ENCODE measurements around the gene FPR1.
"Not testable (repeated sequence)": the region's sequence is repeated elsewhere in the genome, so short reads cannot be mapped to it uniquely, and the experiment has no call there.

FPR1 gene

DNA sequence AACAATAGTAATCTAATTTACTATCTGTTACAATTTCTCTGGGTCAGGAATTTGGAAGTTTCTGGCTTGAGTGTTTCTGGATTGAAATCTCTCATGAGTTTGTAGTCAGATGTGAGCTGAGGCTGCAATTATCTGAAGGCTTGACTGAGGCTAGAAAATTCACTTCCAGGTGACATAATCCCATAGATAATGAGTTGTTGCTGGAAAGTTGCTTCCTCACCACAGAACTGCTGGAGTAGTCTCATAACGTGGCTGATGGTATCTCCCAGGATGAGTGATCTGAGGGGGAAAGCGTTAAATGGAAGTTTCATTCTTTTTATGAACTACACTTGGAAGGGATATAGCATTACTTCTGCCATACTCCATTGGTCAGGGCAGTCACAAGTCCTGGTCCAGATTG, 28.0 kb upstream of the FPR1 start:
- no peak for DNase-seq

DNA sequence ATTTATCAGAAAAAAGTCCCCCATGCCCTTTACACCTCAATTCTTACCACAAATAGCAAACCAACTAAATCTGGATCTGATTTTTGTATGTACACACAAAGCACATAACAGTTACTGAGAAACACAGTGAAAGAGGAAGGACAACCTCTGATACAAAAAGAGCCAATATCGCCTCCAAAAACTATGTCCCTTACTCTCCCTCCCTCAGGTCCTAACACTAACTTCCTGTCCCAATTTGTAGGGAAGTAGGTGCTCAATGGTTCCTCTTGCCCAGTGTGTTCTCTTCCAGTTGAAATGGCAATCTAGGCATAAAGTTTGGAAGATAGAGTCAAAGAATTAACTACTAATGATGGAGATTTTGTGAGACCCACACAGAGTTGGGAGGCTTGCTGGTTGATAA, 27.5 kb upstream of the FPR1 start:
- DNase-seq, result no peak

DNA sequence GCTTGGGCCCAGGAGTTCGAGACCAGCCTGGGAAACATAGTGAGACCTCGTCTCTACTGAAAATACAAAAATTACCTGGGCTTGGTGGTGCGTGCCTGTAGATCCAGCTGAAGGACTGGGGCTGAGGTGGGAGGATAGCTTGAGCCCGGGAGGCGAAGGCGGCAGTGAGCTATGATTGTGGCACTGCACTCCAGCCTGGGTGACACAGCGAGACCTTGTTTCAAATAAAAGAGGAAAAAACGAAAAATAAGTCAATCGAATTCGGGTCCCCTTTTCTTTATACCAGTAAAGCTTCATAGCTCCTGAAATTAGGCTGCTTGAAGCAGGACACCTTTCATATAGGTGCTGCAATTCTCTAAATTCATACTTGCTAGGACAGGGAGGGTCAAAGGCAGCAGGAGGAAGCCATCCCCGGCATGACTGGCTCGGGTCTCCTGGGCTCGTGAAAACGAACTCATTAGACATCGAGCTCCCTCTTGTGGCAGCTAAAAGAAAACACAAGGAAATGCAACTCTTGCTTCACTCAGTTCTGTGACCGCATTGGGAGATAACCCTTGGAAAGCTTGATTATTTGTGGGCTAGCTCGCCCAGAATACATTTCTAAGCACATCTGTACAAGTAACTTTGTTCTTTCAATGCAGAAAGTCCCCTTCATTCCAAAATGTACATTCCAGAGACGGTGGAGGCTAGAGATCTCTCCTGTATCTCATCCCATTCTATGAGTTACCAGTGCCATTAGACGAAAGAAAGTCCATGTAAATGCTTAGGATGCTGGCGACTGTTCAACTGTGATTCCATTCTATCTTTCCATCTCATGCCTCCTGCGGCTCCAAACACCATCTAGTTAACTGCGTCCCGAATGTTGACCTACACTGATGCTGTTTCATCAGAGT, 26.1 kb upstream of the FPR1 start:
- peak in 47 of 56 donors; percentile 3 to 71 (median 34) for DNase-seq

DNA sequence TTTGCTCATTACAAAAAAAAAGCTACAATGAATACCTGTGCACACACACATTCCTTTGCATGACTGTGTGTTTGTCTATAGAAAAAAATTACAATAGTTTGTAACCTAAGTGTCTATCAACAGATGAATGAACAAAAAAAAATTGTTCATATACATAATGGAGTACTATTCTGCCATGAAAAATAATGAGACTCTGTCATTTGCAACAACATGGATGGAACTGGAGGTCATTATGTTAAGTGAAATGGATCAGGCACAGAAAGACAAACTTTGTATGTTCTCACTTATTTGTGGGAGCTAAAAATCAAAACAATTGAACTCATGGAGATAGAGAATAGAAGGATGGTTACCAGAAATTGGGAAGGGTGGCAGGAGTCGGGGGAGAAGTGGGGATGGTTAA, 24.9 kb upstream of the FPR1 start:
- DNase-seq, result not testable (repeated sequence)

DNA sequence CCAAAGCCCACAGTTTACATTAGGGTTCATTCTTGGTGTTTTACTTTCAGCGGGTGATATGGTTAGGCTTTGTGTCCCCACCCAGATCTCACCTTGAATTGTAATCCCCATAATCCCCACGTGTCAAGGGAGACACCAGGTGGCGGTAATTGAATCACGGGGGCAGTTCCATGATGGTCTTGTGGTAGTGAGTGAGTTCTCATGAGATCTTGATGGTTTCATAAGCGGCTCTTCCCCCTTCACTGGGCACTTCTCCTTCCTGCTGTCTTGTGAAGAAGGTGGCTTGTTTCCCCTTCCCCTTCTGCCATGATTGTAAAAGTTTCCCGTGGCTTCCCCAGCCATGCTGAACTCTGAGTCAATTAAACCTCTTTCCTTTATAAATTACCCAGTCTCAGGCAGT, 21.3 kb upstream of the FPR1 start:
- no peak for DNase-seq

DNA sequence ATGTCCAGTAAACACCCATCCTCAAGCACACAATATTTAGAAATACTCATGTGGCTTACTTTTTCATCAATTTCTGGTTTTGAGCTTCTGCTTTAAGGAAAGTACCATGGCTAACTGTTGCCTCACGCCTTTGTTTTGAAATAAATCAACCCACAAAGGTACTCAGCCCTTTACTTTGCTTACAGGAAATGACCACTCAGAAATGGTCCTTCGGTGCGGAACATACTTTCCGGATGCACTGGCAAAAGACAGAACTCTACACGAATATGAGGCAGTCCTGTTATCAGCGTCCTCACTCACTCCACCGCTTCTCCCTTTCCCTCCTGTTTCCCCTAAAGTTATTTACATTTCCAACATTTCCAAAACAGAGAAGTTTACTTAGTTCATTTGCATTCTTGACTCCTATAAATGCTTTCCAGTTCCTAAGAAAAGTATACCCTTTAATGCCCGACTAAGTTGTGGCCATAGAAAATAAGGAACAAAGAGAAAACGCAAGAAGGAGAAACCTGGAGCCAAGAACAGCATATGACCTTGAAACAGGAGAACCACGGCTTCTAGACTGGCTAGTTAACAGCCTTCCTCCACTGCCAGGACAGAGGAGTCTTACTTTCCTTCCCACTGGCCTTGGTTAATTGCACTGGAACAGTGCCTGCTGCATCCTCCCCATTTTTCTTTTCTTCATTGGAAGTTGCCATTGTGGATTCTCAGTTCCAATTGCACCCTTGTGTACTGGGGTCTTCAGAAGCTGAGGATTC, 19.9 kb upstream of the FPR1 start:
- DNase-seq, result no peak

DNA sequence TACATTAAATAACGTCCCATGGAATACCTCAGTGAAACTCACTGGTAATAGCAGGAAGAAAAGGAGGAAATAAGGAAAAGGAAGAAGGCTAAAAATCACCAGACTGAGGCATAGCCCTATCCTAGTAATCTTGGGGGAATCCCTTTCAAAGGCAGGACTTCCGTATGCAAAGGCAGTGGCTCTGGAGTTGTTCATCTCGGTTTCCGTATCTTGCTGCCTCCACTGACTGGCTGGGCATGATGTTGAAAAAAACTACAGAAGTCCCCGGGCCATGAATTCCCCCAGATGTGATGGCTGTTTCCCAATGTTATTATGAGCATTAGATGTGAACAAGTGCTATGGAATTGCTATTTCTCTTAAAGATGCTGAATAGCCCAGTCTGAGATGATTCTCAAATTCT, 14.8 kb upstream of the FPR1 start:
- DNase-seq, result no peak

DNA sequence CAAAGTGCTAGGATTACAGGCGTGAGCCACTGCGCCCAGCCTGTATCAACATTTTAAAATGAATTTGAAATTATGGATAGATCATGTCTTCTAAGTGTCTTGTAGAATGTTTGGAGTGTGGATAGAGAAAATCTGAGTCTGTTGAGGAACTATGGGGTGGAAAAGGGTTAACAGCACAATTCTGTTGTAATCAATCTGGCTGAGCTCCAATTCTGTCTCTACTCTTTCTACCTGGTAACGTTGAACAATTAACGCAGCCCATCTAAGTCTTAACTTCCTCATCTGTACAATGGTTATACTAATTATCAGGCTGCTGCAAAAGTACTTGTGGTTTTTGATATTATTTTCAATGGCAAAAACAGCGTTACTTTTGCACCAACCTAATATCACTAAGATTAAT, 13.4 kb upstream of the FPR1 start:
- DNase-seq, result no peak

DNA sequence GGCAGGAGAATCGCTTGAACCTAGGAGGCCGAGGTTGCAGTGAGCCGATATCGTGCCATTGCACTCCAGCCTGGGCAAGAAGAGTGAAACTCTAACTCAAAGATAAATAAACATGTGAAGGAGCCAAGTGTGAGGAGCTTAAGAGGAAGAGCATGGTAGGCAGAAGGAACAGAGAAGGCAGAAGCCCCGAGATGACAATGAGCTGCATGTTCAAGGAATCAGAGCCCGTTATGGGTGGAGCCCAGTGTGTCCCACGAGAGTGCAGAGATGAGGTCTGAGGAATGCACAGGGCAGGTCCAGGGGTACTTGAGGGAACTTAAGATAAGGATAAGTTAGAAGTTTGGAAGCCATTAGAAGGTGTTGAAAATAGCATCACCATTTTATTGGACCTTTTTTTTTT, 10.0 kb upstream of the FPR1 start:
- DNase-seq, result no peak

DNA sequence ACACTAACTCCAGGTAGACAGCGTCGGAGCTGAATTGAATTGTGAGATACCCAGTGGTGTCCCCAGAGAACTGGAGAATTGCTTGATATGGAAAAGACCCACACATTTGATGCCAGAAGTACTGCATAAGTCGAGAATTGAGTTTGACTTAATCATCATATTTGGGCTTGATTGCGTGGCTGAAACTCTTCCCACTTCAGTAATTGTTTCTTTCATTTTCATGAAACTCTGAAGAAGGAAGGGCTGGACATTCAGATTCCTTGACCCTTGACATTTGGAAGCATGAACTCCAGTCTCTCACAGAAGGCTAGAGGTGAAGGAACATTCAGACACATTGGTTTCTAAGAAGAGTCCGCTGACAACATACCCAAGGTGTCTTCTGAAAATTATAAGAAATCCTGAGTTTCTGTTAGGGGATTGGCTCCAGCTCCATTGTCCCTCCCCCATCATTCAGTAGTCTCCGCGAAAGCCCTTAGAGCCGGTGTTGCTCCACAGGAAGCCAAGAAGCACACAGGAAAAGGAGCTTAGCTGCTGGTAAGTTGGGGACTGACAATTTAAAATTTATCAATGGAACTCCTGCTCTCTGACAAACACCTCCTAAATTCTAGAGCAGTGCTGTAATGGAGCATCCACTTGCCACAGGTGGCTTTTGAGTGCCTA, 9.1 kb upstream of the FPR1 start, which contains the start of gene FPR2:
TSS of gene FPR2 (plus strand) at position 484 of the 660 bp plus-strand sequence. CDS start 7,479 bp downstream, outside the sequence.
- DNase-seq, result no peak

DNA sequence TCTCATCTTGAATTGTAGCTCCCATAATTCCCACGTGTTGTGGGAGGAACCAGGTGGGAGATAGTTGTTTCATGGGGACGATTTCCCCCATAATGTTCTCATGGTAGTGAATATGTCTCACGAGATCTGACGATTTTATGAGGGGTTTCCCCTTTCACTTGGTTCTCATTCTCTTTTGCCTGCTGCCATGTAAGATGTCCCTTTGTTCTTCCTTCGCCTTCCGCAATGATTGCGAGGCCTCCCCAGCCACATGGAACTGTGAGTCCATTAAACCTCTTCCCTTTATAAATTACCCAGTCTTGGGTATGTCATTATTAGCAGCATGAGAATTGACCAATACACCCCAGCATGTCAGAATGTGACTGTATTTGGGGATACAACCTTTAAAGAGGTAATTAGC, 3.9 kb upstream of the FPR1 start:
- DNase-seq, result no peak

DNA sequence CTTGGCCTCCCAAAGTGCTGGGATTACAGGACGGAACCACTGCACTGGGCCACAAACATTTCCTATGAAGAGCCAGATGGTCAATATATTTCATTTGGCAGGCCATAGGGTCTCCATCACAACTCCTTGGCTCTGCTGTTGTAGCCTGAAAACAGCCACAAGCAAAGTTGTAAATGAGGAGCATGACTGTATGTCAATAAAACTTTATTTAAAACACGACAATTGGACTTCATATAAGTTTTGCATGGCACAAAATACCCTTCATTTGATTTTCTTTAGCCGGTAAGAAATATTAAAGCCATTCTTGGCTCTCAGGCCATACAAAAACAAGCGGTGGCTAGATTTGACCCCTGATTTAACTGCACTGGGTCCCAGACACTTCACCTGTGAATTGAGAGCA, 3.1 kb upstream of the FPR1 start:
- no peak for DNase-seq

DNA sequence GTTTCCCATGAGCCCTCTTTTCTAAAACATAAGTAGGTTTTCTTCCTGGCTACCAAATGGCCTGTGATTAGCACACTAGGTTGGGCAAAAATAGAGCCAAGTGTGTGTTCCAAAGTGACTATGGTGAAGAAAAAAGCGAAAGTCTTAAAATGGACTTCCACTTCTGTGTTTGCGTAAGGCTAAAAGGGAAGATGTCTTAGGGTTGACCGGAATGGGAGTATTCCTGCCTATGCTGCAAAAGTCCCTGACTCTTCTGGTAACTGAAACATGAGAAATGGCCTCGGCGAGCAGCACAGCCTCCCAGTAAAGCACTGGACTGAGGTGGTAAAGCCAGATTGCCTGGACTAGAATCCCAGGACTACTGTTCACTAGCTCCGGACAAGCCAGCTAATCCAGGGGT, 2.4 kb upstream of the FPR1 start:
- peak in 1 of 56 donors; percentile 10 for DNase-seq

DNA sequence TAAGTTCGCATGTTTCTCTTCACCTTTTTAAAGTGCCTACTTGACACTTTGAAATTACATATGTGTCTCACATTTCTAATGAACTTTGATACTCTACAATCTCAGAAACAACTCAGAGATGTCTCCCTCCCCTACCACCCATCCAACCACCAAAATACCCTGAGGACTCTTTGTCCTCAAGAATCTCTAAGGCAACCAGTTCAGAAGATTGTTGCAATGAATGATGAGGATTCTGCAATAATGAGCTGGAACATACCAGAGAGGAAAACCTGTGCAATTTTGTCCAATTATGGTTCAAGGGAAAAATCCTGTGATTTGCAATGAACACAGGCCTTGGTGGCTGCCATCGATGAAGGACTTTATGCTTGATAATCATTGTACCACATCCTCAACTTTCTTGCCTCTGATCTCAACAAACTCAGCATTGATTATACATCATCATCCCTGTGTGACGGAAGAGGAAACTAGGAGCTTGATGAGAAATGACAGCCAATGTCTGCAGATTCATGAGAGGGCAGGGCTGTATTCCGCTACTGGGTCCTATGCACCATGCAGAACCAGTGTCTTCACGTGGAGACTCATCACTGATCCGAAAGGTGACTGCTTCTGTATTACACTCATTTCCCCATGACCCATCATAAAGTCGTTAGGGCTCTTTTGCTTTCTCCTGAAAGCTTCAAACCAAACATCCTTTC, 1.1 kb downstream of the FPR1 start:
- DNase-seq, result no peak

DNA sequence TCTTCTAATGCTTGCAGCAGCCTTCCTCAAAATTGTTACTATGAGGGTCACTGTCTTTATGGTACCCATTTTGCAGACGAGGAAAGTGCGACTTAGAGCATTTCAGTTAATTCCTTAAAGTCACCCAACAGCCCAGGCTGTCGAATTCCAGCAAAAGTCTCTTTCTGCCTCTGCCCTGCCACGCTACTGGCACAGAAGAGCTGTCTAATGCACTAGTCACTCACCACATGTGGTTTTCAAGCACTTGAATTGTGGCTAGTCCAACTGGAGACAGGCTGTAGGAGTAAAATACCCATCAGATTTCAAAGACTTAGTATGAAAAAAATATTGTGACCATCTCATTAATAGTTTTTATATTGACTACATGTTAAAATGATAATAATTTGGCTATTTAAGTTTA, 1.7 kb downstream of the FPR1 start:
- no peak for DNase-seq

DNA sequence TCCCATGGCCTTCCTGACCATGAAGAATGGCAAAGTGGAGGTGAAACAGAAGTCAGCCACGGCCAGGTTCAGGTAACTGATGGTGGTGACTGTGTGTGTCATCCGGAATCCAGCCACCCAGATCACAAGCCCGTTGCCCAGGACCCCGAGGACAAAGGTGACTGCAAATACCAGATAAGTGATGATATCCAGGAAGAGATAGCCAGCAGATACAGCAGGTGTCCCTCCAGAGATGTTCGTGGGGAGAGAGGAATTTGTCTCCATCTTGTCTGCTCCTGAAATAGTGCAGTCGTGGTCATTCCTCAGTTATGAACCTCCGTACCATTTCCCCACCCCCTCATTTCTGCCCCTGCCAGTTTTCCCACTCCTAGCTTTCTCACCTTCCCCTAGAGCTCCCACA, 4.9 kb downstream of the FPR1 start:
- DNase-seq, result no peak

DNA sequence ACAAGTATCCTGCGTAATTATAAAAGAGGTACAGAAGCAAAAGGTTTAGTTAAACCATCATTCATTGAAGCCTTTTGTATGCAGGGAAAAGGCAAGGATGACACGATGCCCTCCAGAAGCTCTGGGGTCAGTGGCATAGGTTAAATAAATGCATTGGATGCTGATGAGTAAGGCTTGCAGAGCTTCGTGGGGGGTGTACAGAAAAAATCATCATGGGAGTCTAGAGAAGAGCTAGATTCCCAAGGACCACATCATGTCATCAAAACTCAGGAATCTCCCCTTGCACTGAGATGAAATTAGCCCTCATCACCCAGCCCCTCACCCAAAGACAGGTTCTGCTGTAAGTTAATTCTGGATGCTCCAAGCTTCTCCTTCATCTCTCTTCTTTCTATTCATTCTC, 8.3 kb downstream of the FPR1 start:
- DNase-seq, result no peak

DNA sequence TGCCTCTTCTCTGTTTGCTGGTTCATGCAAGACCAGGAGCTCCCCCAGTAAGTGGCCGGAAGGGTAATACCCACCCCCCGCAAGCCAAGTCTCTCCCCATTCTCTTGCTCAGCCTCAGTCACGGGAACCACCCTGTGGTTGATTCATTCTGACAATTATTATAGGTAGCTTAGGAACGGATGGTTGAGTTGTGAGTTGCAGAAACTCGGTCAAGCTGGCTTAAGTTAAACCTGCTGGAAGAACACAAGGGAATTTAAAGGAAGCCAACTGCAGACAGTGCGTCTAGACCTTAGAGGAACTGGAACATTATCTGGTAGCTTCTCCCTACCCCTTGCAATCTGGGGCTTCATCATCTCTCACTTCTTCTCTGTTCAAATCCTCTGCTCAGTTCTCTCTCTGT, 8.9 kb downstream of the FPR1 start:
- DNase-seq, result peak in 1 of 56 donors; percentile 2

DNA sequence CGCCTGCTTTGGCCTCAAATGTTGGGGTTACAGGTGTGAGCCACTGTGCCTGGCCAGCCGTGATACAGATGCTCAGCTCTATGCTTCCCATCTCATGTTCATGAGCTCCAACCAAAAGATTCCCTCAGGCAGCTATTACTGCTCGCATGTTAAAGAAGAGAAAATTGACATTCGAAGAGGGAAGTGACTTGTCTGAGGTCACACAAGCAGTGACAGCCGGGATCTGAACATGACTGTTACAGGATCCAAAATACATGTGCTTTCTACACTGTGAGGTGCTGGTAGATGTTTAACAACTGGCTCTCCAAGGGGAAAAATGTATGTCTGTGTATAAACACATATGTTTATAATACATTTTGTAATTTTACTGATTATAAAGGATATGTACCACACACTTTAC, 11.3 kb downstream of the FPR1 start:
- no peak for DNase-seq

DNA sequence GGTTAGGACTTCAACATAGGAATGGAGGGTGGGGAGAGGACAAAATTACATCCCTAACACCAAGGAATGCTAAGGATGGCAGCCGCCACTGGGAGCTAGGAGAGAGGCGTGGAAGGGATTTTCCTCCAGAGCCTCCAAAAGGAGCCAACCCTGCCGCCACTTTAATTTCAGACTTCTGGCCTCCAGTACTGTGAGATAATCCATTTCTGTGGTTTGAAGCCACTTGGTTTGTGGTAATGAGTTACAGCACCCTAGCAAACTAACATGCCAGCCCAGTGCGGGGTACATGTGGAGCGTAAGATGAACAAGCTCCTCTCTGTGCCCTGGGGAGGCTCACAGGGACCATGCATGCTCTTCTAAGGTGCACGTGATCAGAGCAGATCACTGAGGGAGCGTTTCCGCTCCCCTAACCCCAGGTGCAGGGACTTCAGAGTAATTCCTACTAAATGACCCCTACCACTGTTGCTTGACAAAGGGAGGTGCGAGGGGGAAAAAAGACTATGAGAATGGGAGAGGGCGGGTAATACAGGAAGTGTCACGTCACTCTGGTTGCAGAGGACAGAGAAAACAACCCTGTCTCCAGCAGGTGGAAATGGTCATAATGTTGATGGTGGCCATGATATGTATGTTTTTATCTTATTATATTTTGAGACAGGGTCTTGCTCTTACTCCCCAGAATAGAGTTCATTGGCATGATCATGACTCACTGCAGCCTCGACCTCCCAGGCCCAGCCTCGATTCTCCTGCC, 12.0 kb downstream of the FPR1 start:
- DNase-seq, result no peak

DNA sequence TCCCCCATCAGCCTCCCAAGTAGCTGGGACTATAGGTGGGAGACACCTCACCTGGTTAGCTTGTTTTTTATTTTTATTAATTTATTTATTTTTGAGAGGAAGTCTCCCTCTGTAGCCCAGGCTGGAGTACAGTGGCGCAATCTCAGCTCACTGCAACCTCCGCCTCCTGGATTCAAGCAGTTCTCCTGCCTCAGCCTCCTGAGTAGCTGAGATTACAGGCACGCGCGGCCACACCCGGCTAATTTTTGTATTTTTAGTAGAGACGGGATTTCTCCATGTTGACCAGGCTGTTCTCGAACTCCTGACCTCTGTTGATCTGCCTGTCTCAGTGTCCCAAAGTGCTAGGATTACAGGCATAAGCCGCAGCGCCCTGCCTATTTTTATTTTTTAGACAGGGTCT, 13.2 kb downstream of the FPR1 start:
- DNase-seq, result not testable (repeated sequence)
